DOHH2 (cell line): ENCODE measurements around the gene HPSE2.

Experiments
- H3F3A ChIP-seq: fragments of 200-600 bp; sonication (generic), shearing (Covaris generic); 2 replicates; pipeline ENCODE4 v1.6.0; 2016; ENCODE audit warnings: antibody characterized with exemption, mild to moderate bottlenecking; ENCODE audit not compliant: control insufficient read depth, insufficient read depth
- H3K27ac ChIP-seq: fragments of 200-600 bp; sonication (generic); 2 replicates; pipeline ENCODE4 v1.5.1; 2014; ENCODE audit warnings: low read depth, mild to moderate bottlenecking, low read length, moderate library complexity
- H3K27me3 ChIP-seq: fragments of 200-600 bp; sonication (generic); 2 replicates; pipeline ENCODE4 v1.6.1; 2014; ENCODE audit warnings: mild to moderate bottlenecking, low read length, mixed read lengths; ENCODE audit not compliant: control insufficient read depth
- H3K36me3 ChIP-seq: fragments of 200-600 bp; sonication (generic); 2 replicates; pipeline ENCODE4 v1.6.1; 2014; ENCODE audit warnings: mild to moderate bottlenecking, low read length, moderate library complexity, mixed read lengths; ENCODE audit not compliant: control insufficient read depth
- H3K4me1 ChIP-seq: fragments of 200-600 bp; sonication (generic); 2 replicates; pipeline ENCODE4 v1.6.1; 2014; ENCODE audit warnings: mild to moderate bottlenecking, low read length, mixed read lengths; ENCODE audit not compliant: control insufficient read depth
- H3K4me2 ChIP-seq: fragments of 200-600 bp; sonication (generic); 2 replicates; pipeline ENCODE4 v1.6.0; 2014; ENCODE audit warnings: mild to moderate bottlenecking, low read length, moderate library complexity
- H3K4me3 ChIP-seq: fragments of 200-600 bp; sonication (generic); 2 replicates; pipeline ENCODE4 v1.5.1; 2014; ENCODE audit warnings: mild to moderate bottlenecking, low read length, mixed read lengths
- H3K79me2 ChIP-seq: fragments of 200-600 bp; sonication (generic); 2 replicates; pipeline ENCODE4 v1.6.1; 2014; ENCODE audit warnings: mild to moderate bottlenecking, low read length, mixed read lengths; ENCODE audit not compliant: control insufficient read depth
- H3K9me2 ChIP-seq: fragments of 200-600 bp; sonication (generic); replicated peaks from 2 replicates; pipeline ENCODE4 v1.6.1; 2014; ENCODE audit warnings: mild to moderate bottlenecking, low read length, mixed read lengths; ENCODE audit not compliant: control insufficient read depth
- H3K9me3 ChIP-seq: fragments of 200-600 bp; sonication (generic); 2 replicates; pipeline ENCODE4 v1.6.1; 2014; ENCODE audit warnings: antibody characterized with exemption, low read length, mixed read lengths; ENCODE audit not compliant: control insufficient read depth, insufficient read depth
- H4K20me1 ChIP-seq: fragments of 200-600 bp; sonication (generic); 2 replicates; pipeline ENCODE4 v1.6.0; 2014; ENCODE audit warnings: low read depth, mild to moderate bottlenecking, antibody characterized with exemption, low read length, moderate library complexity; ENCODE audit not compliant: control insufficient read depth, insufficient read depth
- CTCF ChIP-seq: fragments of 200-600 bp; sonication (generic); IDR thresholded peaks from one replicate; pipeline ENCODE4 v1.5.1; 2014; ENCODE audit warnings: antibody characterized with exemption, mild to moderate bottlenecking, low read depth, low read length; ENCODE audit not compliant: poor library complexity, severe bottlenecking
- EZH2phosphoT487 ChIP-seq: fragments of 200-600 bp; sonication (generic); IDR thresholded peaks from 2 replicates; pipeline ENCODE4 v1.6.1; 2017; ENCODE audit warnings: borderline replicate concordance, mild to moderate bottlenecking, antibody characterized with exemption, low read length, moderate library complexity, mixed read lengths

Gene HPSE2

GRCh38 chr10:99057936-99058690 lies 177.5 kb downstream of the HPSE2 start:
- no peaks in the 10 kb centered on the region for H3K4me1 ChIP-seq
- H3F3A ChIP-seq, result no peaks in the 10 kb centered on the region
- H4K20me1 ChIP-seq, result no peaks in the 10 kb centered on the region
- H3K27ac ChIP-seq, result no peak overlapping the region
- H3K36me3 ChIP-seq, result no peaks in the 10 kb centered on the region
- no peaks in the 10 kb centered on the region for H3K9me3 ChIP-seq
- no peak overlapping the region for H3K4me2 ChIP-seq
- no peaks in the 10 kb centered on the region for H3K79me2 ChIP-seq
- H3K9me2 ChIP-seq, result no peaks in the 10 kb centered on the region
- no peaks in the 10 kb centered on the region for H3K27me3 ChIP-seq
- no peak overlapping the region for H3K4me3 ChIP-seq
- TF ChIP-seq EZH2phosphoT487, result no peak
- TF ChIP-seq CTCF, result no peak

GRCh38 chr10:99045671-99046070 lies 190.0 kb downstream of the HPSE2 start:
- Histone ChIP-seq H3K4me3 (no peak overlapping the region), H3K27me3 (0 out of 2 replicates have a peak, but pooled peaks cover 4% of the 10 kb centered on the region), H3K4me1 (no peaks in the 10 kb centered on the region), H3F3A (no peaks in the 10 kb centered on the region), H3K4me2 (no peak overlapping the region), H3K9me3 (no peaks in the 10 kb centered on the region), H3K36me3 (no peaks in the 10 kb centered on the region), H3K27ac (no peak overlapping the region), H4K20me1 (no peaks in the 10 kb centered on the region), H3K9me2 (no peaks in the 10 kb centered on the region), H3K79me2 (no peaks in the 10 kb centered on the region)
- TF ChIP-seq CTCF, result no peak
- no peak for TF ChIP-seq EZH2phosphoT487

- Histone ChIP-seq H3K36me3 (no peaks in the 10 kb centered on the region), H3K4me2 (no peak overlapping the region)
- TF ChIP-seq EZH2phosphoT487, result no peak
- no peak for TF ChIP-seq CTCF
Observed at GRCh38 chr10:99042051-99042771, 193.4 kb downstream of the HPSE2 start.

More at GRCh38 chr10:99042051-99042771, 193.4 kb downstream of the HPSE2 start:
- 0 out of 2 replicates have a peak, but pooled peaks cover 4% of the 10 kb centered on the region for H3K27me3 ChIP-seq
- no peak overlapping the region for H3K4me3 ChIP-seq
- H4K20me1 ChIP-seq, result no peaks in the 10 kb centered on the region
- no peaks in the 10 kb centered on the region for H3F3A ChIP-seq
- H3K79me2 ChIP-seq, result no peaks in the 10 kb centered on the region
- H3K4me1 ChIP-seq, result no peaks in the 10 kb centered on the region
- H3K9me2 ChIP-seq, result no peaks in the 10 kb centered on the region
- no peak overlapping the region for H3K27ac ChIP-seq
- no peaks in the 10 kb centered on the region for H3K9me3 ChIP-seq
